Right renal pelvis (tissue), 4 donors: ENCODE data around the gene ASAP3. TPM values are rescaled to one million over a fixed set of nuclear protein-coding genes. Genes with fewer than 3 reads are reported as not detected.

ENCODE experiments used
- DNase-seq, 4 donors: peaks; one replicate each; pipeline ENCODE4 v3.0.0-alpha.2; 2013; ENCODE audit warnings: low read depth in 4 of 4, low spot score in 3 of 4, missing footprints in 1 of 4
- polyA plus RNA-seq, 4 donors: library from polyadenylated mRNA; unstranded; fragments of 120-200 nt; gene quantifications; one replicate each; pipeline ENCODE4 v1.2.1, GENCODE V29; 2013; ENCODE audit not compliant: insufficient read length in 4 of 4

ASAP3 gene
- polyA plus RNA-seq, 4 donors = 32.0 to 35.9 (median 33.4) TPM

- DNase-seq = no peak
Observed at GRCh38 chr1:23427550-23427949, 56.4 kb downstream of the ASAP3 start.

DNA sequence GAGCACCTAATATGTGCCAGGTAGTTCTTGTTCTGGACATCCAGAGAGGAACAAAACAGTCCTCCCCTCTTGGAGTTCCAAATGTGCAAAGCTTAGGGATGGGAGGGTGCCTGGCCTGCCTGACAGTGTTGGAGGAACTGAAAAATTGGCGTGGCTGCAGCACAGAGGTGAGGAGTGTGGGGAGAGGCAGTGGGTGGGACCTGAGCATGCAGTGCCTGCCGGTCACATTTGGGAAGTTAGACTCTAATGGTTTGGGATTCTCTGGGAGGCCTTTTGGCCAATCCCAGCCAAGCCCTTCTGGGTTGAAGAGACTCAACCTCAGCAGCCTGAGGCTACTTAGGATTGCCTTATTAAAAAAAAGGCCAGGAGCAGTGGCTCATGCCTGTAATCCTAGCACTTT lies 57.2 kb downstream of the ASAP3 start:
- DNase-seq = no peak

- no peak for DNase-seq
Observed at GRCh38 chr1:23425193-23425494, 58.8 kb downstream of the ASAP3 start.

DNA sequence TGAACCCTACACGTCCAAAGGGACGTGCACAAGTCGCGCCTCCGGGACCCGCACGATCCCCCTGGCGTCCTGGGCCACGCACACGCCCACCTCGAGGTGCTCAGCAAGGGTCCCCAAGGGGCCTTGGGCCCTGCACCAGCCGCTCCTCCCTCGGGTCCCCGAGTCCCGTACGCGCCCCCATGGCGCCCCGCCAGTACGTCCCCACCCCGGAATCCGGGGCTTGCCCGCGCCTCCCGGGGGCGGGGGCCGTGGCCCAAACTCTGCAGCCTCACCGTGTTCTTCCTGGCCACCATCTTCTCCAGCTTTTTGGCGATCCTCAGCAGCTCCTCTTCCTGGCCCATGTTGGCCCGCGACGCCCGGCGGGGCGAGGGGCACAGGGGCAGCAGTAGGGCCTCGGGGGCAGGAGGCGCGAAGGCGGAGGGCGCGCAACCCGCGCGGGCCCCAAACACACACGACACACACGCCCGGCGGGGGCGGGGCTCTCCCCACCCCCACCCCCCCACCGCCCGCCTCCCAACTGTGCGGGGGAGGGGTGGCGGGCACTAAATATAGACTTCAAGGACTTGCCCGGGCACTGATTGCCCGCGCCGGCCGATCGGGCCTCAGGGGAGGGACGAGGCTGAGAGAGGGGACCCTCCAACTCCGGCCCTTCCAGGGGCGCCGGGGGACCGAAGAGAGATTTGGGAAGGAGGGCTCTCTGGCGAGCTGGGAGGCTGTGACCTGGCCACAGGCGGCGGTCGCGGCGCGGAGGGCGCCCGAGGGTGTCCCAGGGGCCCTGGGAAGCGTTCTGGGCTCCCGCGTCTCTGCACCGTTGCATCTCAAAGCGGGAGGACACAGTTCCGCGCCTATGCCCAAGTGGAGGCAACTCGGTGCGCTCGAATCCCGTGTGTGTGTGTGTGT lies 59.4 kb downstream of the ASAP3 start, which contains the start of gene TCEA3:
TSS of gene TCEA3 (minus strand) at position 456 of the 900 bp plus-strand sequence. CDS start at position 341, 115 bp downstream.
- no peak for DNase-seq

- DNase-seq = no peak
Observed at GRCh38 chr1:23423415-23424292, 60.3 kb downstream of the ASAP3 start.

- DNase-seq = no peak
Observed at GRCh38 chr1:23422941-23423340, 61.0 kb downstream of the ASAP3 start.

- no peak for DNase-seq
Observed at GRCh38 chr1:23422241-23422877, 61.6 kb downstream of the ASAP3 start.

DNA sequence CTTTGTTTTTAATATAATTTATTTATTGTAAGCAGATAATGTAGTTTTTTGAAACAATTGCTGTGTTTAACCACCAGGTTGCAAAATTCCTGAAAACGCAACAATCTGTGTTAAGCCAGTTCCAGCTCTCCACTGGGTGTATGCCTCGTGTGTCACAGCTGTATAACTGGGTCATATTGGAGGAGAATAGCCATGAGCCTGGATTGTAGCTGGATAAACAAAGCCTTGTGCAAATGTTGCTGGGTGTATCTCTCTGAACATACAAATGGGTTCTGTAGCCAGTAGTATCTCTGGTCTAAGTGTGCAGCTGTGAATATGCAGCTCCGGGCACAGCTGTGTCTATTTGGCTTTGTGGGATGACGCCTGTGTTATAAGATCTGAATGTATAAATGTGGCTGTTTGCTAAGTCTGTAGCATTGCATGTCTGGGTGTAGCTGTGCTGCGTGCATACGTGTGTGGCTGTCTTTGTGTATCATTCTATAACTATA lies 62.2 kb downstream of the ASAP3 start:
- DNase-seq = no peak

DNA sequence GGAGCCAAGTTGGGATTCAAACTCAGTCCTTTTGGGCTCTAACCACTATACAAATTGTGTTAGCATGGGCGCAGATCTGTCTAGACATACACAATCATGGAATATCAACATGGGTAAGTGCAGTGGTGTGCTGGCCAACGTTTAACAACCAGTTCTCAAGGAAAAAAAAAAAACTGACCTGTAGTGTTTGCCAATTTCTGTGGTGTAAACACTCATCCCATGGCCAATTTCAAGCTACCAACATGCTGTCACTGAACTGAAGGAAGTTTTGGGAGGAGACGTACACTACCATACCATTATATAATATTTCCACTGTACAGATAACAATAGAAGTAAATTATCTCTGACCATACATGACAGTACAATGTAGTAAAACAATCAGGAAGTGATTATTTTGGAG lies 62.6 kb downstream of the ASAP3 start:
- no peak for DNase-seq

- DNase-seq = no peak
Observed at GRCh38 chr1:23420778-23421177, 63.2 kb downstream of the ASAP3 start.

DNA sequence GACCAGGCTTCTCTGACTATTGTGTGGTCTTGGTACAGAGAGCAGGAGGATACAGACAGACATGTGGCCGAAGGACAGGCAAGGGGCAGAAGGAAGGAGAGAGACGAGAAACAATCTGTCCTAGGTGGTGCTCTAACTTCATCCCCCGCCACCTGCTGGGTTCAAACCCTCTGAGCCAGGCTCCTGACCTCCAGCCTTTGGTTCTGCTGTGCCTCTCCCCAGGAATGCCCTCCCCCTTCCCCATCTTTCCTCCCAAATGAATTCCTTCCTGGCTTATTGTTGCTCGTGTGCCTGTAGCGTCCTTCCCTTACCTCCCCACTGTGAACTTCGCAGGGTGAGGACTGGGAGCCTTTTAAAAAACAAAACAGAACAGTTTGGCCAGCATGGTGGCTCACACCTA lies 64.8 kb downstream of the ASAP3 start:
- no peak for DNase-seq

DNA sequence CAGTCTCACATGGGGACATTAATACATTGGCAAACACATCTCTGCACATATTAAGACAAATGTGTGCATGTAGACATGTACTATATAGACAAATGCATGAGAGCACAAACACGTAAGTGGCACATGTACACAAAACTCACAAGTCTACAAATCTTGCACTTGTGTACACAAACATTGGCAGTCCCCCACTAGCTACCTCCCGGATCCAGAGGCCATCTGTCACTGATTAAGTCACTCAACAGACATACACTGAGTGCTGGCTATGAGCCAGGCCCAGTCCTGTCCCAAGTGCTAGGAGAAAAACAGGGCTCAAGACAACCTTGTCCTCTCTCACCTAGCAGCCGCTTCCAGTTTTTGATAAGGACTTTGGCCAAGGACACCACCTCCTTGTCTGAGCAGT lies 66.4 kb downstream of the ASAP3 start:
- DNase-seq = no peak

- DNase-seq = no peak
Observed at GRCh38 chr1:23416964-23417363, 67.0 kb downstream of the ASAP3 start.

GRCh38 chr1:23408797-23409290 lies 75.1 kb downstream of the ASAP3 start:
- DNase-seq = no peak

- DNase-seq = no peak
Observed at GRCh38 chr1:23407016-23407630, 76.9 kb downstream of the ASAP3 start.

DNA sequence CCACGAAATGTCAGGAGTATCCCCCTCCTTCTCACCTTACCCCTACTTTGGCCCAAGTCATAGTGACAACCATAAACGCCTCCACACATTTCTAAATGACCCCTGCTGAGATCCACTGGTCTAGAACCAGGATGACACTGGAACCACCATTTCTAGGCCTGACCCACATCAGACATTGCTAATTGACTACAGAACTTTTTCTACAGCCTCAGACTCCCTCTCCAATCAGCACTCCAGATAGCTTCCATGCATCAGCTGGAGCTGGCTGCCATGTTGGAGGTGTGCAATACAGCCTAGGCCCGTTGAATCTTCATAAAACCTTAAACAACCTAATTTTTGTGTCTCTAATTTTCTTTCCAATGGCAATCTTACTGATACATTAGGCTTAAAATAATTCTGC lies 78.0 kb downstream of the ASAP3 start:
- DNase-seq = no peak

GRCh38 chr1:23403735-23404486 lies 80.1 kb downstream of the ASAP3 start:
- peak; percentile 65 to 79 (median 70) for DNase-seq

- no peak for DNase-seq
Observed at GRCh38 chr1:23403355-23403734, 80.6 kb downstream of the ASAP3 start.

GRCh38 chr1:23403038-23403336 lies 81.0 kb downstream of the ASAP3 start:
- no peak for DNase-seq
